ENCODE measurements around the gene PTMA.
"Not testable (repeated sequence)": the region's sequence is repeated elsewhere in the genome, so short reads cannot be mapped to it uniquely, and the experiment has no call there.

The PTMA gene, protein sequence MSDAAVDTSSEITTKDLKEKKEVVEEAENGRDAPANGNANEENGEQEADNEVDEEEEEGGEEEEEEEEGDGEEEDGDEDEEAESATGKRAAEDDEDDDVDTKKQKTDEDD

DNA sequence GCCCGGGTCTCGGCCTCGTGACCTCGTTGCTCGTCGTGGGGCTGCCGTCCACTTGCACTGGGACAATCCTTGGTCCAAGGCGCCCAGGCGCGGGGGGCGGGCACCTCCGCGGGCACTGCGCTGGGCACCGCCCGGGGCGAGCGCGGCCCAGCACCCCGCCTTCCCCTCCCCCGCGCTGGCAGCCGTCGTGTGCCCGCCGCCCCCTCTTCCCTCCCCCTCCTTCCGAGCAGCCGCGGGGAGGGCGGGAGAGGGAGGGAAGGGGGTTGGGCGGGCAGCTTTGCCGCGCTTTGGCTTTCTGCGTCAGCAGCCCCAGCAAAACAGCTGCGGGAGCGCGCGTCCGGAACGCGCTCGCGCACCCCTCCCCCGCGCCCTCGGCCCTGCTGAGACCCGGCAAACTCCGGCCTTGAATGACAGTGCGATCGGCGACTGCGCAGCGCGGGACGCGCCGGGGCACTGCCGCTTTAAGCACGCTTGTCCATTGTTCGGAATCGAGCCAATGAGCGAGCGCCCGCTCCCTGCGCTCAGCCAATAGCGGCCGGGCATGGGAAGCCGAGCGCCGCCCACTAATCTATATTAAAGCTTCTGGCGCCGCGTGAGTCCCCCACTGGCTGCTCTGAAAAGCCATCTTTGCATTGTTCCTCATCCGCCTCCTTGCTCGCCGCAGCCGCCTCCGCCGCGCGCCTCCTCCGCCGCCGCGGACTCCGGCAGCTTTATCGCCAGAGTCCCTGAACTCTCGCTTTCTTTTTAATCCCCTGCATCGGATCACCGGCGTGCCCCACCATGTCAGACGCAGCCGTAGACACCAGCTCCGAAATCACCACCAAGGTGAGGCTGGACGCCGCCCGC lies at the start of gene PTMA:
Gene PTMA (plus strand): TSS at position 599 of the 846 bp plus-strand sequence. CDS start 182 bp downstream, at position 781.
- H3K27me3 Mint-ChIP-seq, result no peaks in the 10 kb centered on the region
- H3K4me3 Mint-ChIP-seq, result peak within 1 kb of the TSS; percentile 89
- H3K9me3 Mint-ChIP-seq, result no peaks in the 10 kb centered on the region
- peak within 1 kb of the TSS; percentile 100 for H3K27ac Mint-ChIP-seq
- peaks cover 42% of the 10 kb centered on the region for H3K36me3 Mint-ChIP-seq
- peak; percentile 82 for ATAC-seq
- H3K4me1 Mint-ChIP-seq, result peaks cover 29% of the 10 kb centered on the region

DNA sequence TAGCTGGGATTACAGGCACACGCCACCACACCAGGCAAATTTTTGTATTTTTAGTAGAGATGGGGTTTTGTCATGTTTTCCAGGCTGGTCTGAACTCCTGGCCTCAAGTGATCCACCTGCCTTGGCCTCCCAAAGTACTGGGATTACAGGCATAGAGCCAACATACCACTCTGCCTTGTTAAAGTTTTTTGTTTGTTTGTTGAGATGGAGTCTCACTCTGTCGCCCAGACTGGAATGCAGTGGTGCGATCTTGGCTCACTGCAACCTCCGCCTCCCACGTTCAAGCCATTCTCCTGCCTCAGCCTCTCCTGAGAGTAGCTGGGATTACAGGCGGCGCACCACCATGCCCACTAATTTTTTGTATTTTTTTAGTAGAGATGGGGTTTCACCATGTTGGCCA lies 48.3 kb upstream of the PTMA start:
- H3K4me3 Mint-ChIP-seq, H3K27ac Mint-ChIP-seq, H3K36me3 Mint-ChIP-seq, H3K9me3 Mint-ChIP-seq, H3K27me3 Mint-ChIP-seq, ATAC-seq: not testable (repeated sequence)
- H3K4me1 Mint-ChIP-seq, result peaks cover 26% of the 10 kb centered on the region

DNA sequence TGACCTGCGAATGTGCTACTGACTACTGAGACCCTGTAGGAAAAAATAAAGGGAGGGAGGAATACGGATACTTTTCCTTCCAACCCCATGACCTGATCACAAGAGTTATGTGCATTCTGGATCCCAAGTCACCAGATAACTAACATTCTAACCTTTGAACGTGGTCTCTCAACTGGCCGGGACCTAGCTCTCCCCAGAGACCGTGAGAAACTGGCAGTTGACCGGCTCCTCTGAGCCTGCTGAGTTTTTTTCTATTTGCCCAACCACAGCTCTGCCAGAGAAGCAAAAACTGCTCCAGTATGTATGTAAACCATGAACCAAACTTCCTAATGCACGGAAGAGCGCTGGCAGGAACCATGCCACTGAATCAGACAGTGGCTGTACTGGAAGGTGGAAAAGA lies 47.5 kb upstream of the PTMA start:
- no peaks in the 10 kb centered on the region for H3K36me3 Mint-ChIP-seq
- H3K4me1 Mint-ChIP-seq, result peaks cover 33% of the 10 kb centered on the region
- ATAC-seq, result no peak
- H3K9me3 Mint-ChIP-seq, result peaks cover 4% of the 10 kb centered on the region
- H3K27me3 Mint-ChIP-seq, result no peaks in the 10 kb centered on the region
- peak overlapping the region; percentile 89 for H3K27ac Mint-ChIP-seq
- H3K4me3 Mint-ChIP-seq, result no peak overlapping the region

DNA sequence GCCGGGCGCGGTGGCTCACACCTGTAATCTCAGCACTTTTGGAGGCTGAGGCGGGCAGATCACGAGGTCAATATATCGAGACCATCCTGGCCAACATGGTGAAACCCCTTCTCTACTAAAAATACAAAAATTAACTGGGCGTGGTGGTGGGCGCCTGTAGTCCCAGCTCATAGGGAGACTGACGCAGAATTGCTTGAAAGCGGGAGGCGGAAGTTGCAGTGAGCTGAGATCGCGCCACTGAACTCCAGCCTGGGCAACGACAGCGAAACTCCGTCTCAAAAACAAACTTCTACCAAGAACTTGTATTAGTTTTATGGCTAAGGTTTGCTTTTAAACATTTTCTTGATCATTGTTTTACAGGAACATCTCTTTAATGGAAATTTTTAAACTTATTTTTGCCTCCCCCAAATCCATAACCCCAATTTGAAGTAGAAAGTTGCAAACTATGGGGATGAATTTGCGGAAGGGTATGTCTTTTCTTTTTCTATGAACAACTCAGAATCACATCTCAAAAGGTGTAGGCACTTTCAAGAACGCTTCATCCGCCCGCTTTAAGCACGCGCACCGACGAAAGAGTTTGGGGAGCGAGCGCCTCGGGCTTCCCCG lies 46.8 kb upstream of the PTMA start:
- peaks cover 4% of the 10 kb centered on the region for H3K9me3 Mint-ChIP-seq
- no peak for ATAC-seq

GRCh38 chr2:231662028-231662810 lies 46.1 kb upstream of the PTMA start:
- peaks cover 4% of the 10 kb centered on the region for H3K9me3 Mint-ChIP-seq
- H3K4me3 Mint-ChIP-seq, result peak overlapping the region; percentile 79
- H3K4me1 Mint-ChIP-seq, result peaks cover 47% of the 10 kb centered on the region
- peak; percentile 88 for ATAC-seq
- H3K27ac Mint-ChIP-seq, result peak overlapping the region; percentile 89
- H3K27me3 Mint-ChIP-seq, result no peaks in the 10 kb centered on the region
- no peaks in the 10 kb centered on the region for H3K36me3 Mint-ChIP-seq

More for the DNA sequence above, 46.8 kb upstream of the PTMA start:
- Mint-ChIP-seq H3K4me3 (peak overlapping the region; percentile 79), H3K27ac (peak overlapping the region; percentile 89), H3K27me3 (no peaks in the 10 kb centered on the region), H3K4me1 (peaks cover 40% of the 10 kb centered on the region), H3K36me3 (no peaks in the 10 kb centered on the region)

GRCh38 chr2:231662811-231663457 lies 45.4 kb upstream of the PTMA start:
- no peaks in the 10 kb centered on the region for H3K36me3 Mint-ChIP-seq
- ATAC-seq, result no peak
- H3K27me3 Mint-ChIP-seq, result no peaks in the 10 kb centered on the region
- H3K4me1 Mint-ChIP-seq, result peaks cover 54% of the 10 kb centered on the region
- peak overlapping the region; percentile 79 for H3K4me3 Mint-ChIP-seq
- peak overlapping the region; percentile 89 for H3K27ac Mint-ChIP-seq
- peaks cover 4% of the 10 kb centered on the region for H3K9me3 Mint-ChIP-seq

GRCh38 chr2:231663458-231664212 lies 44.7 kb upstream of the PTMA start:
- H3K9me3 Mint-ChIP-seq, result peaks cover 4% of the 10 kb centered on the region
- peak overlapping the region; percentile 79 for H3K4me3 Mint-ChIP-seq
- no peak for ATAC-seq
- H3K27me3 Mint-ChIP-seq, result no peaks in the 10 kb centered on the region
- no peaks in the 10 kb centered on the region for H3K36me3 Mint-ChIP-seq
- peaks cover 61% of the 10 kb centered on the region for H3K4me1 Mint-ChIP-seq
- H3K27ac Mint-ChIP-seq, result peak overlapping the region; percentile 89

DNA sequence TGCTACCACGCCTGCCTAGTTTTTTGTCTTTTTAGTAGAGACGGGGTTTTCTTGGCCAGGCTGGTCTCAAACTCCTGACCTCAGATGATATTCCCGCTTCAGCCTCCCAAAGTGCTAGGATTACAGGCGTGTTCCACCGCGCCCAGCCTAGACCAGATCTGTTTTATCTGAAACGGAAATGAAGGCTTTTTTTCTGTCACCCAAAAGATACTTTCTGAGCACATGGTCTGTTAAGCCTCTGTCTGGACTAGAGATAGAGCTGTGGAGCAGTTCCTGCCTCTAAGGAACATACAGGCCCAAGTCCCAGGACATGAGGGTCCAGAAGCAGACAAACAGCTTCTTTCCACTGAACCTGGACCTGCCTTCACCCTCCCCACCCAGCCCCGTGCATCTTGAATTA lies 43.6 kb upstream of the PTMA start:
- peaks cover 72% of the 10 kb centered on the region for H3K4me1 Mint-ChIP-seq
- peak overlapping the region; percentile 89 for H3K27ac Mint-ChIP-seq
- H3K4me3 Mint-ChIP-seq, result no peak overlapping the region
- no peaks in the 10 kb centered on the region for H3K36me3 Mint-ChIP-seq
- ATAC-seq, result no peak
- H3K27me3 Mint-ChIP-seq, result no peaks in the 10 kb centered on the region
- H3K9me3 Mint-ChIP-seq, result peaks cover 4% of the 10 kb centered on the region

GRCh38 chr2:231665245-231666170 lies 42.8 kb upstream of the PTMA start:
- Mint-ChIP-seq H3K4me1 (peaks cover 79% of the 10 kb centered on the region), H3K27me3 (no peaks in the 10 kb centered on the region), H3K27ac (peak overlapping the region; percentile 96), H3K9me3 (peaks cover 4% of the 10 kb centered on the region), H3K4me3 (peak overlapping the region; percentile 94), H3K36me3 (no peaks in the 10 kb centered on the region)
- ATAC-seq, result no peak

DNA sequence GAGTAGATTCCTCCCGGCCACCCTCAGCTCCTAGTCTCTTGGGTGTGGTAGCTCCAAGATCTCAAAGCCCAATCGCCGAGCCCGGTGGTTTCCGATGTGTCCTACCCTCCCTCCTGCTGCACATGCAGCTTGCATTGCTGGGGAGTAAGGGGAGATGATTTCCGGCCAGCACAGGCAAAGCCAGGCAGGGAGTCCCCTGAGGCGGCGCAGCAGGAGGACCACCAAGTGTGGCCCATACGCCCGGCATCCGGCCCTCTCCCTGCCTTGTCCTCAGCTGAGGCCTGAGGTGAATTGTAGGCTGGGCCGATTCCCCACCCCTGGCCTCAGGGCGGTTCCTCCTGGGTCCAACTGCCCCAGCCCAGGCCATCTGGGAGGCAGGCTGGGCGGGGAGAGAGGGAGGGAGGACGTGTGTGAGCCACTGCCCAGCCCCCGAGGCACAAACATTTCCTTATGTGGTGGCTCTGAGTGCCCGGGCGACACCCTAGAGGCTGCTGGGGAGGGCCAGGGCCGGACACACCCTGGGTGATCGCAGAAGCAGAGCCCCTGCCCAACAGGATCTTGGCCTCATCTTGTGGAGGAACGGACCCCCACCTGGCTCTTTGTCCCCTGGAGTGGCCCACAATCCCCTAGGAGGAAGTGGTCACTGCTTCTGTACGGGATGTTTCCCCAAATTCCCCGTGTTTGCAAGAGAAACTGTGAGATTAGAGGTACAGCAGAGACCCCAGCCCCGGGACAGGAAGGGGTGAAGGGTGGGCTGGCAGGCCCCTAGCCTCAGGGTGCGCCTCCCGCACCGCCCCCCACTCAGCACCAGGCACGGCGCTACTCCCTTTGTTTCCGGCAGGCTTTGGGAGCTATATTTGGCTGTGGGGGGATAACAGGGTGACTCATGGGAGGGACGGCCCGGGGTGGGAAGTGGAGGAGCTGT lies 41.9 kb upstream of the PTMA start:
- H3K36me3 Mint-ChIP-seq, result no peaks in the 10 kb centered on the region
- H3K27ac Mint-ChIP-seq, result peak overlapping the region; percentile 96
- H3K27me3 Mint-ChIP-seq, result no peaks in the 10 kb centered on the region
- ATAC-seq, result peak; percentile 74
- peaks cover 81% of the 10 kb centered on the region for H3K4me1 Mint-ChIP-seq
- peaks cover 4% of the 10 kb centered on the region for H3K9me3 Mint-ChIP-seq
- H3K4me3 Mint-ChIP-seq, result peak overlapping the region; percentile 94

GRCh38 chr2:231667096-231667427 lies 41.3 kb upstream of the PTMA start:
- peak overlapping the region; percentile 94 for H3K4me3 Mint-ChIP-seq
- H3K36me3 Mint-ChIP-seq, result no peaks in the 10 kb centered on the region
- H3K9me3 Mint-ChIP-seq, result peaks cover 4% of the 10 kb centered on the region
- ATAC-seq, result no peak
- peaks cover 82% of the 10 kb centered on the region for H3K4me1 Mint-ChIP-seq
- H3K27ac Mint-ChIP-seq, result peak overlapping the region; percentile 96
- H3K27me3 Mint-ChIP-seq, result no peaks in the 10 kb centered on the region

GRCh38 chr2:231667496-231667895 lies 40.8 kb upstream of the PTMA start:
- Mint-ChIP-seq H3K9me3 (peaks cover 4% of the 10 kb centered on the region), H3K27me3 (no peaks in the 10 kb centered on the region), H3K4me1 (peaks cover 86% of the 10 kb centered on the region), H3K27ac (peak overlapping the region; percentile 96), H3K4me3 (peak overlapping the region; percentile 94), H3K36me3 (no peaks in the 10 kb centered on the region)
- no peak for ATAC-seq

GRCh38 chr2:231668981-231669380 lies 39.3 kb upstream of the PTMA start:
- no peak overlapping the region for H3K4me3 Mint-ChIP-seq
- ATAC-seq, result no peak
- H3K27ac Mint-ChIP-seq, result peak overlapping the region; percentile 96
- peaks cover 86% of the 10 kb centered on the region for H3K4me1 Mint-ChIP-seq
- H3K36me3 Mint-ChIP-seq, result no peaks in the 10 kb centered on the region
- H3K9me3 Mint-ChIP-seq, result no peaks in the 10 kb centered on the region
- H3K27me3 Mint-ChIP-seq, result no peaks in the 10 kb centered on the region

Data from stimulated activated memory B cell treated with anti-CD40 and anti-IgM and Interleukin-4, amounts not matched to agents 10 μg/mL and 1 μg/mL and 100 μg/mL, for 72 hours (primary cell).